ENCODE measurements around the gene DCX.

GRCh38 chrX:111431001-111431400, 19.0 kb upstream of the DCX start:
- no peak for TF ChIP-seq POLR2A (IDR thresholded peaks at IDR 0.05; ENCODE audit: low read depth, low read length)
- no peak for TF ChIP-seq SMC3 (IDR thresholded peaks at IDR 0.05; ENCODE audit: low read depth, low read length)
- TF ChIP-seq CTCF (conservative IDR thresholded peaks at IDR 0.05; ENCODE audit: low read depth, low read length), result no peak
- no peak for TF ChIP-seq FOS (IDR thresholded peaks at IDR 0.05; ENCODE audit: low read depth, low read length)
- TF ChIP-seq, protein P1, sequence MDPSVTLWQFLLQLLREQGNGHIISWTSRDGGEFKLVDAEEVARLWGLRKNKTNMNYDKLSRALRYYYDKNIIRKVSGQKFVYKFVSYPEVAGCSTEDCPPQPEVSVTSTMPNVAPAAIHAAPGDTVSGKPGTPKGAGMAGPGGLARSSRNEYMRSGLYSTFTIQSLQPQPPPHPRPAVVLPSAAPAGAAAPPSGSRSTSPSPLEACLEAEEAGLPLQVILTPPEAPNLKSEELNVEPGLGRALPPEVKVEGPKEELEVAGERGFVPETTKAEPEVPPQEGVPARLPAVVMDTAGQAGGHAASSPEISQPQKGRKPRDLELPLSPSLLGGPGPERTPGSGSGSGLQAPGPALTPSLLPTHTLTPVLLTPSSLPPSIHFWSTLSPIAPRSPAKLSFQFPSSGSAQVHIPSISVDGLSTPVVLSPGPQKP (IDR thresholded peaks at IDR 0.05; ENCODE audit: borderline replicate concordance, low read depth, low read length), result no peak
- TF ChIP-seq MAFK (IDR thresholded peaks at IDR 0.05; ENCODE audit: low read depth, low read length), result no peak
- TF ChIP-seq CEBPB (IDR thresholded peaks at IDR 0.05; ENCODE audit: low read depth, low read length), result no peak
- no peak for TF ChIP-seq RFX5 (IDR thresholded peaks at IDR 0.05; ENCODE audit: low read depth, low read length)
- no peak for TF ChIP-seq CHD1 (IDR thresholded peaks at IDR 0.05; ENCODE audit: low read depth, low read length)
- no peak for TF ChIP-seq USF2 (IDR thresholded peaks at IDR 0.05; ENCODE audit: low read depth, low read length)
- no peak for TF ChIP-seq RCOR1 (IDR thresholded peaks at IDR 0.05; ENCODE audit: insufficient replicate concordance, low read length)
- TF ChIP-seq MAZ (IDR thresholded peaks at IDR 0.05; ENCODE audit: borderline replicate concordance, low read depth, low read length), result no peak
- no peak for TF ChIP-seq MXI1 (IDR thresholded peaks at IDR 0.05; ENCODE audit: borderline replicate concordance, low read depth, low read length)

Measured in IMR-90 (cell line).